SU-DHL-6 (cell line): ENCODE measurements around the gene DEFB110.

Experiments
- H2AFZ ChIP-seq: fragments of 200-600 bp; sonication (generic); 2 replicates; pipeline ENCODE4 v1.6.1; 2014; ENCODE audit warnings: low read depth, mild to moderate bottlenecking, moderate library complexity, mixed read lengths, antibody characterized with exemption, low read length; ENCODE audit not compliant: severe bottlenecking
- H3F3A ChIP-seq: fragments of 200-600 bp; shearing (Covaris generic); 2 replicates; pipeline ENCODE4 v1.6.0; 2016; ENCODE audit warnings: antibody characterized with exemption, mild to moderate bottlenecking; ENCODE audit not compliant: insufficient read depth
- H3K27ac ChIP-seq: fragments of 200-600 bp; sonication (generic); 2 replicates; pipeline ENCODE4 v1.5.1; 2016; ENCODE audit warnings: low read depth, mild to moderate bottlenecking, low read length, moderate library complexity, mixed read lengths
- H3K27me3 ChIP-seq: fragments of 200-600 bp; sonication (generic), shearing (Covaris generic); 2 replicates; pipeline ENCODE4 v1.6.0; 2014; ENCODE audit warnings: mild to moderate bottlenecking, low read length
- H3K36me3 ChIP-seq: fragments of 200-600 bp; sonication (generic); 2 replicates; pipeline ENCODE4 v1.6.1; 2014; ENCODE audit warnings: mild to moderate bottlenecking, low read length, mixed read lengths
- H3K4me2 ChIP-seq: fragments of 300-600, 200-600 bp; shearing (Covaris generic), sonication (generic); 2 replicates; pipeline ENCODE4 v1.6.0; 2014; ENCODE audit warnings: low read length, low read depth, mild to moderate bottlenecking; ENCODE audit not compliant: poor library complexity, severe bottlenecking
- H3K4me3 ChIP-seq: fragments of 200-600 bp; sonication (generic); 2 replicates; pipeline ENCODE4 v1.5.1; 2014; ENCODE audit warnings: antibody characterized with exemption, low read length, mild to moderate bottlenecking, mixed read lengths; ENCODE audit not compliant: insufficient read depth, poor library complexity, severe bottlenecking
- H3K79me2 ChIP-seq: fragments of 200-600 bp; sonication (generic); 2 replicates; pipeline ENCODE4 v1.6.1; 2014; ENCODE audit warnings: mild to moderate bottlenecking, low read length, moderate library complexity; ENCODE audit not compliant: insufficient read depth
- H3K9ac ChIP-seq: fragments of 200-600 bp; sonication (generic); 2 replicates; pipeline ENCODE4 v1.7.0; 2014; ENCODE audit warnings: mild to moderate bottlenecking, low read length
- H3K9me2 ChIP-seq: fragments of 200-600 bp; sonication (generic); replicated peaks from 2 replicates; pipeline ENCODE4 v1.6.1; 2014; ENCODE audit warnings: low read length; ENCODE audit not compliant: insufficient read depth
- H3K9me3 ChIP-seq: fragments of 200-600 bp; sonication (generic); 2 replicates; pipeline ENCODE4 v1.6.1; 2014; ENCODE audit warnings: low read length, mixed read lengths; ENCODE audit not compliant: insufficient read depth
- H4K20me1 ChIP-seq: fragments of 200-600 bp; sonication (generic); 2 replicates; pipeline ENCODE4 v1.6.1; 2014; ENCODE audit warnings: low read depth, mild to moderate bottlenecking, antibody characterized with exemption, low read length, moderate library complexity, mixed read lengths
- CTCF ChIP-seq: fragments of 200-600 bp; sonication (generic); IDR thresholded peaks from one replicate; pipeline ENCODE4 v1.5.1; 2017; ENCODE audit warnings: antibody characterized with exemption, mild to moderate bottlenecking, low read length, moderate library complexity; ENCODE audit not compliant: insufficient read depth, poor library complexity, severe bottlenecking
- EZH2phosphoT487 ChIP-seq: fragments of 200-600 bp; sonication (generic), shearing (Covaris generic); conservative IDR thresholded peaks from 2 replicates; pipeline ENCODE4 v1.6.1; 2018; ENCODE audit warnings: mild to moderate bottlenecking, antibody characterized with exemption, low read length, moderate library complexity, mixed read lengths

Gene DEFB110

GRCh38 chr6:50030350-50030749 lies 8.6 kb upstream of the DEFB110 start:
- Histone ChIP-seq H3K4me3 (no peak overlapping the region), H4K20me1 (no peaks in the 10 kb centered on the region), H3K9ac (no peak overlapping the region), H3K79me2 (no peaks in the 10 kb centered on the region), H3K4me2 (no peak overlapping the region), H3K27ac (no peak overlapping the region), H3K36me3 (no peaks in the 10 kb centered on the region), H3F3A (no peaks in the 10 kb centered on the region), H3K27me3 (no peaks in the 10 kb centered on the region), H3K9me3 (no peaks in the 10 kb centered on the region), H2AFZ (no peak overlapping the region), H3K9me2 (no peaks in the 10 kb centered on the region)
- TF ChIP-seq EZH2phosphoT487 (no peak), CTCF (no peak)

DNA sequence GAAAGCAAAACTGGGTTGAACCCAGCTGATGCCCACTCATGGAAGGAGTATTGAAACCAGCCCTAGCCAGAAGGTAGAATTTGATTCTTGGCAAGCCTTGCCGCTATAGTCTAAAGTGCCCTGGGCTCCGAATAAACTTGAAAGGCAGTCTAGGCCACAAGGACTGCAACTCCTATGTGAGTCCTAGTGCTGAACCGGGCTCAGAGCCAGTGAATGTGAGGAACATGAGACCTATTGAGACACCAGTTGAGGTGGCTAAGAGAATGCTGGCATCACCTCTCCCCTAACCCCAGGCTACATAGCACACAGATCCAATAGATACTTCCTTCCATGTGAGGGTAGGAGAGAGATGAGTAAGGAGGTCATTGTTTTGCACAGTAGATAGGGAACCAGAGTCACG lies 3.5 kb upstream of the DEFB110 start:
- Histone ChIP-seq H3F3A (no peaks in the 10 kb centered on the region), H3K9me2 (no peaks in the 10 kb centered on the region), H3K4me3 (no peak overlapping the region), H3K9ac (no peak overlapping the region), H2AFZ (no peak overlapping the region), H3K79me2 (no peaks in the 10 kb centered on the region), H3K27ac (no peak overlapping the region), H3K36me3 (no peaks in the 10 kb centered on the region), H3K27me3 (no peaks in the 10 kb centered on the region), H3K9me3 (no peaks in the 10 kb centered on the region), H3K4me2 (no peak overlapping the region), H4K20me1 (no peaks in the 10 kb centered on the region)
- TF ChIP-seq EZH2phosphoT487 (no peak), CTCF (no peak)

- Histone ChIP-seq H4K20me1 (no peaks in the 10 kb centered on the region), H3K4me3 (no peak overlapping the region), H3K27ac (no peak overlapping the region), H3F3A (no peaks in the 10 kb centered on the region), H3K9me3 (no peaks in the 10 kb centered on the region), H3K9me2 (no peaks in the 10 kb centered on the region), H3K79me2 (no peaks in the 10 kb centered on the region), H3K4me2 (no peak overlapping the region), H3K27me3 (no peaks in the 10 kb centered on the region), H3K36me3 (no peaks in the 10 kb centered on the region), H2AFZ (no peak overlapping the region), H3K9ac (no peak overlapping the region)
- TF ChIP-seq CTCF (no peak), EZH2phosphoT487 (no peak)
Measured at GRCh38 chr6:50007819-50008218, 14.0 kb downstream of the DEFB110 start.

DNA sequence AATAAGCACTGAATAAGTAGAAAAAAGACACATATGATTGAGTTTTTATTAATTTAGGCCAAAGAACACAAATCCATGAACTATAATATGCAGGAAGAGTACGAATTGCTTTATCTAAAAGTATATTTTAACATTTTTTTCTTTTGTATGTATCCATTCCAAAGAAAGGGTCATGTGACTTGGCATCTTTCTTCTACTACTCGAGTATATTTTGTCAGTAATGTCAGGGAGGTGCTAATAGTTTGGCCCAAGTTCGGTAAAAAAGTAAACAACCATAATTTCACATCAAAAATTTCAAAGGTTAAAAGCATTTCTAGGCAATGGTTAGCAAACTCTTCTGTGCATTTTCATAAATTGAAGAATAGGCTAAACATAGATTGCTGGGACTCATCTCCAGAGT lies 18.7 kb downstream of the DEFB110 start:
- Histone ChIP-seq H3K9ac (no peak overlapping the region), H3K79me2 (no peaks in the 10 kb centered on the region), H3K27ac (no peak overlapping the region), H4K20me1 (peaks cover under 1% of the 10 kb centered on the region; the same call in 1 of the 2 replicates), H3K9me2 (no peaks in the 10 kb centered on the region), H3K9me3 (no peaks in the 10 kb centered on the region), H3K27me3 (no peaks in the 10 kb centered on the region), H3K4me2 (no peak overlapping the region), H3F3A (no peaks in the 10 kb centered on the region), H3K4me3 (no peak overlapping the region), H3K36me3 (no peaks in the 10 kb centered on the region), H2AFZ (no peak overlapping the region)
- TF ChIP-seq EZH2phosphoT487: no peak
- no peak for TF ChIP-seq CTCF
